ENCODE measurements around the gene BCL11B. TPM values are rescaled to one million over a fixed set of nuclear protein-coding genes. Genes with fewer than 3 reads are reported as not detected.

The BCL11B gene
- total RNA-seq, 4 donors from 2014 or later, result under 0.01 to 1.1 (median 0.39) TPM

- H3K4me1 ChIP-seq, result no peaks in the 10 kb centered on the region
- TF ChIP-seq POLR2AphosphoS5 (IDR thresholded peaks at IDR 0.05), result no peak
- TF ChIP-seq EP300 (IDR thresholded peaks at IDR 0.05), result no peak
- TF ChIP-seq POLR2A (IDR thresholded peaks at IDR 0.05), result no peak
- no peak for TF ChIP-seq CTCF (IDR thresholded peaks at IDR 0.05)
- H3K4me3 ChIP-seq, result no peak overlapping the region
- no peaks in the 10 kb centered on the region for H3K9me3 ChIP-seq
- 80 to 89% methylated on average over 1 to 4 of the region's 7 CpGs for WGBS, 2 donors (ENCODE audit: low coverage in 1 of 2)
- no peaks in the 10 kb centered on the region for H3K36me3 ChIP-seq
- no peak overlapping the region for H3K27ac ChIP-seq
- no peak for ATAC-seq
- H3K27me3 ChIP-seq, result no peaks in the 10 kb centered on the region
Measured at GRCh38 chr14:99141236-99141635, 130.8 kb downstream of the BCL11B start.

DNA sequence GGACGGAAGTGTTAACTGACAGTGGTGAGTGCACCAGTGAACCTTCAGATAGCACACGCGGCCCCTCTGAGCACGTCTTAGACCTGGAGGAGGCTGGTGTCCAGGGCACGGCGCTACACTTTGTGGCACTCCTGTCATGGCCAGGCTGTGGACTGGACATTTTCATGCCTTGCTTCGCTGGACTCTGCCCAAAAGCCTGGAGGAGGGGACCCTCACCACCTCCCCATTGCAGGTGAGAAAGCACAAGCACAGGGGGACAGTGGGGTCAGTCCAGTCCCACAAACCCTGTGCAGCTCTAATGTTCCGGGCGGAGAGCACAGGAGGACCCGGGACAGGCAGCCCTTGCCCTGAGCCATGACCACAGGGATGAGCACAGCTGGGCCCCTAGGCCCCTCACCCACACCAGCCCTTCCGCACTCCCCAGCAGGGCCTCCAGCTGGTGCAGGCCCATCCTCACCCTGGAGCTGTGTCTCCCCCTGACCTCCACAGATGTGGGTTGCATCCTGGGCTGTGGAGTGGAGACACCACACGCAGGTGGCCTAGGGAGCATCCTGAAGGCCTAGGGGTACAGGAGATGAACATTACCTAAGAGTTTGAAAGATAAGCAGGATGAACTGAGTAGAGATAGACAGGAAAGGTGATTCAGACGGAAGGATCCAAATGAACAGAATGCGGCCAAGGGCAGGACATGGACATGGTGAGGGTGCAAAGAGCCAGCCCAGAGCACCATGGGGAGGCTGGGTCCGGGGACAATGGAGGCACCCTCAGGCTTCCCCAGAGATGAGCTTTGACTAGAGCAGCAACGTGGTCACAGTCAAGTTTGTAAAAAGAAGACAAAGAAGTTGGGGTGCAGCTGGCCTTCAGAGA lies 132.8 kb downstream of the BCL11B start:
- Histone ChIP-seq H3K9me3 (no peaks in the 10 kb centered on the region), H3K4me3 (no peak overlapping the region), H3K27me3 (no peaks in the 10 kb centered on the region), H3K4me1 (no peaks in the 10 kb centered on the region), H3K27ac (no peak overlapping the region), H3K36me3 (no peaks in the 10 kb centered on the region)
- TF ChIP-seq POLR2AphosphoS5 (IDR thresholded peaks at IDR 0.05) (no peak), CTCF (IDR thresholded peaks at IDR 0.05) (no peak), EP300 (IDR thresholded peaks at IDR 0.05) (no peak), POLR2A (IDR thresholded peaks at IDR 0.05) (no peak)
- no peak for ATAC-seq
- 79% methylated on average over 5 of the region's 16 CpGs; no CpG with 5 or more reads in 1 of the 2 donors for whole genome bisulfite sequencing, 2 donors (ENCODE audit: low coverage in 1 of 2)

DNA sequence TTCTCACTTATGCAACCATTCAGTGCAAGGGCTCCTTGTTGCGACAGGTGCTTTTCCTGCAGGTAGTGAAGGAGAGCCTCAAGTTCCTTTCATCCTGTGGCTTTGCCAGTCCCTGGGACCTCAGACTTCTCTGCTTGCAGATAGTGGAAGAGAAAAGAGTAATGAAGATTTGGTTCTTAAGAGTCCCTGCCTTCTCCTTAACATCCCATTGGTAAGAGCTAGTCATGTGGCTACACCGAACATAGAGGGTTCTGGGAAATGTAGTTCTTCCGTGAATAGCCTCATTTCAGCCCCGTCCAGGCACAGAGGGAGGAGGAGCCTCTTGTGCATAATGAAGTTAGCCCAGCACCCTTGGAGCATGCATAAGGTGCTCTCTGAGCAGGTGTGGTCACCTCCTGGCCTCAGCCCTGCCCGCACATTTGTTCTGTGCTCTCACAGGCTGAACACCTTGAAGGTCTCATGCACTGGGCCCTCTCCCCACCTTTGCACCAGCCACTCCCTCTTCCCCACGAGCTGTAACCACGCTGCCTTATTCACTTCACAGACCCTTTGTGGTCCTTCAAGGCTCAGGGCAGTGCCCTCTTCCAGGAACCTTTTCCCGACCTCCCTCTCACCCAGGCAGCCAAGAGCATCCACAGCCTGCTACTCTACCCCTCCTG lies 134.0 kb downstream of the BCL11B start:
- Histone ChIP-seq H3K4me3 (no peak overlapping the region), H3K9me3 (no peaks in the 10 kb centered on the region), H3K36me3 (no peaks in the 10 kb centered on the region), H3K27me3 (no peaks in the 10 kb centered on the region), H3K4me1 (no peaks in the 10 kb centered on the region), H3K27ac (no peak overlapping the region)
- no peak for TF ChIP-seq POLR2AphosphoS5 (IDR thresholded peaks at IDR 0.05)
- TF ChIP-seq CTCF (IDR thresholded peaks at IDR 0.05), result no peak
- TF ChIP-seq EP300 (IDR thresholded peaks at IDR 0.05), result no peak
- TF ChIP-seq POLR2A (IDR thresholded peaks at IDR 0.05), result no peak
- no peak for ATAC-seq
- WGBS, 2 donors (ENCODE audit: low coverage in 1 of 2), result 69 to 77% methylated on average over 6 of the region's 8 CpGs

DNA sequence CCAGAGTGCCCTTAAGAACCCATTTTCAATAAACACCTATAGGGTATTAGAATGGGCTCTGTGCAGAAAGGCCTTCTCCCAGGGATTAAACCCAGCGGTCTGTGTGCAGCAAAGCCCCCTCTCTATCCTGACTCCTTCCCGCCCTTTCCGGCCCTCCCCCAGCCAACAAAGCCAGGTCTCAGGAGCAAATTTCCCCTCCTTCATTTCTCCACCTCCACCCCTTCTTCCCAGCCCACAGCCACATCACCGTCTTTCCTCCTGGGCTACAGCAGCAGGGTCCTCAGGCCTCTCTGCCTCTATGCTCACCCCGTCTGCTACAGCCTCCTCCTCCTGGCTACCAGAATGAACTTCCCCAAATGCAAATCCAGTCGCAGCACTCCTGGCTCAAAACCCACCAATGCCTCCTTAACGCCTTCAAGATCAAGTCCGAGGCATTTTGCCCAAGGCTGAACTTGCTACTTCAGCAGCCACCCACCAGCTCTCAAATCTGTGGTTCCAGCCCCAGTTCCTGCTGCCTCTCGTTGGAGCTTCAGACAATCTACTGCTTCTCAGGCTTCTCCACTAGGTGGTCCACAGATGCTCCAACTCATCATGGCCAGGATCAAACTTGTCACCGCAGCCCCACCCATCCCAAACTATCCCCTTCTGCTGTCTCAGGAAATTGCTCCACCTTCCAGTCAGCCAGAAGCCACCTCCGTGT lies 134.8 kb downstream of the BCL11B start:
- no peak for ATAC-seq
- H3K27ac ChIP-seq, result no peak overlapping the region
- H3K36me3 ChIP-seq, result no peaks in the 10 kb centered on the region
- no peaks in the 10 kb centered on the region for H3K9me3 ChIP-seq
- no peaks in the 10 kb centered on the region for H3K27me3 ChIP-seq
- H3K4me1 ChIP-seq, result no peaks in the 10 kb centered on the region
- 72 to 77% methylated on average over 7 to 11 of the region's 11 CpGs for WGBS, 2 donors (ENCODE audit: low coverage in 1 of 2)
- TF ChIP-seq POLR2AphosphoS5 (IDR thresholded peaks at IDR 0.05), result no peak
- no peak for TF ChIP-seq CTCF (IDR thresholded peaks at IDR 0.05)
- TF ChIP-seq POLR2A (IDR thresholded peaks at IDR 0.05), result no peak
- no peak for TF ChIP-seq EP300 (IDR thresholded peaks at IDR 0.05)
- no peak overlapping the region for H3K4me3 ChIP-seq

Measured in gastroesophageal sphincter (tissue), 4 donors.